HG03175 (cell line): Measurements from ENCODE around the gene CNTNAP2.

Source experiments
- ATAC-seq: cut with Tn5 transposase; IDR thresholded peaks from one replicate; pipeline ENCODE4 v1.9.1; 2021; ENCODE audit warnings: mild to moderate bottlenecking, moderate library complexity; ENCODE audit not compliant: unreplicated experiment

The CNTNAP2 gene

GRCh38 chr7:147193476-147193875 lies 1076.9 kb downstream of the CNTNAP2 start:
- no peak for ATAC-seq

GRCh38 chr7:147196481-147196880 lies 1079.9 kb downstream of the CNTNAP2 start:
- ATAC-seq: no peak

GRCh38 chr7:147197006-147197405 lies 1080.4 kb downstream of the CNTNAP2 start:
- no peak for ATAC-seq

- no peak for ATAC-seq
Observed at GRCh38 chr7:147199868-147200267, 1083.3 kb downstream of the CNTNAP2 start.

GRCh38 chr7:147207988-147208387 lies 1091.4 kb downstream of the CNTNAP2 start:
- no peak for ATAC-seq

GRCh38 chr7:147231275-147231674 lies 1114.7 kb downstream of the CNTNAP2 start:
- ATAC-seq: no peak

- ATAC-seq: no peak
Observed at GRCh38 chr7:147235645-147236382, 1119.2 kb downstream of the CNTNAP2 start.

GRCh38 chr7:147240468-147240867 lies 1123.9 kb downstream of the CNTNAP2 start:
- ATAC-seq: no peak

GRCh38 chr7:147245274-147245673 lies 1128.7 kb downstream of the CNTNAP2 start:
- ATAC-seq: peak; percentile 71

- ATAC-seq: no peak
Observed at GRCh38 chr7:147249956-147250355, 1133.4 kb downstream of the CNTNAP2 start.

GRCh38 chr7:147251751-147252325 lies 1135.2 kb downstream of the CNTNAP2 start:
- ATAC-seq: no peak

GRCh38 chr7:147261693-147262092 lies 1145.1 kb downstream of the CNTNAP2 start:
- ATAC-seq: no peak

- no peak for ATAC-seq
Observed at GRCh38 chr7:147265528-147265927, 1148.9 kb downstream of the CNTNAP2 start.

GRCh38 chr7:147276106-147276505 lies 1159.5 kb downstream of the CNTNAP2 start:
- no peak for ATAC-seq

GRCh38 chr7:147276783-147277370 lies 1160.3 kb downstream of the CNTNAP2 start:
- ATAC-seq: no peak

- ATAC-seq: no peak
Observed at GRCh38 chr7:147279514-147279913, 1162.9 kb downstream of the CNTNAP2 start.

GRCh38 chr7:147279964-147280374 lies 1163.4 kb downstream of the CNTNAP2 start:
- ATAC-seq: no peak

GRCh38 chr7:147282204-147282603 lies 1165.6 kb downstream of the CNTNAP2 start:
- no peak for ATAC-seq

GRCh38 chr7:147296201-147296600 lies 1179.6 kb downstream of the CNTNAP2 start:
- no peak for ATAC-seq

GRCh38 chr7:147296986-147297385 lies 1180.4 kb downstream of the CNTNAP2 start:
- ATAC-seq: no peak

- no peak for ATAC-seq
Observed at GRCh38 chr7:147298611-147299043, 1182.0 kb downstream of the CNTNAP2 start.

- ATAC-seq: no peak
Observed at GRCh38 chr7:147300293-147300692, 1183.7 kb downstream of the CNTNAP2 start.
